HEK293 (cell line): Measurements from ENCODE around the gene NKX1-1.

Source experiments
- CTCF ChIA-PET: fragments of 350-600 bp; formaldehyde crosslinking; extraction: SDS; loops from one replicate; lab custom pipeline; 2021; ENCODE audit warnings: antibody characterized with exemption; lab: Yijun Ruan, JAX
- POLR2A ChIA-PET: fragments of 300-600 bp; formaldehyde crosslinking; extraction: SDS; loops from one replicate; lab custom pipeline; 2020; ENCODE audit warnings: antibody characterized with exemption, inconsistent platforms; lab: Yijun Ruan, JAX
- H3K27ac ChIP-seq: fragments of 200-500 bp; sonication (Bioruptor generic); 2 replicates; pipeline ENCODE4 v1.5.1; 2014; ENCODE audit warnings: low read depth, low read length, control low read depth, inconsistent platforms; ENCODE audit errors: extremely low read depth
- H3K36me3 ChIP-seq, 2 experiments: fragments of 200-500 bp in 1 of 2; sonication (Bioruptor generic) in 1 of 2; 1 replicate in 1 of 2; 2 replicates in 1 of 2; pipeline ENCODE4 v1.5.1; 2014 to 2017; ENCODE audit warnings: inconsistent platforms in 2 of 2, low read length in 2 of 2; ENCODE audit not compliant: control insufficient read depth in 2 of 2, insufficient read depth in 1 of 2
- H3K4me1 ChIP-seq: fragments of 200-500 bp; sonication (Bioruptor generic); 2 replicates; pipeline ENCODE4 v1.5.1; 2014; ENCODE audit warnings: mild to moderate bottlenecking, low read length, inconsistent platforms; ENCODE audit not compliant: control insufficient read depth, insufficient read depth
- H3K4me3 ChIP-seq: 2 replicates; pipeline ENCODE4 v1.5.1; 2011; ENCODE audit warnings: low read depth, mild to moderate bottlenecking, control low read depth, low read length, moderate library complexity
- H3K9me3 ChIP-seq: fragments of 200-500 bp; sonication (Bioruptor generic); 2 replicates; pipeline ENCODE4 v1.5.1; 2014; ENCODE audit warnings: low read depth, low read length, inconsistent platforms; ENCODE audit not compliant: control insufficient read depth, insufficient read depth
- GLI4 ChIP-seq: fragments of 450-650 bp; formaldehyde crosslinking; IDR thresholded peaks from 2 replicates; pipeline ENCODE4 v1.5.1; 2016; ENCODE audit warnings: missing biosample characterization, missing genetic modification characterization
- KLF7 ChIP-seq: fragments of 450-650 bp; formaldehyde crosslinking; IDR thresholded peaks from 2 replicates; pipeline ENCODE4 v1.5.1; 2016; ENCODE audit warnings: missing biosample characterization, missing genetic modification characterization, borderline replicate concordance
- PRDM1 ChIP-seq: fragments of 450-650 bp; formaldehyde crosslinking; IDR thresholded peaks from 2 replicates; pipeline ENCODE4; 2016; ENCODE audit warnings: missing biosample characterization, missing genetic modification characterization
- TRIM28 ChIP-seq: IDR thresholded peaks from 2 replicates; pipeline ENCODE4 v1.6.1; 2011; ENCODE audit warnings: low read length, control low read depth, borderline replicate concordance
- ZBTB20 ChIP-seq: fragments of 450-650 bp; formaldehyde crosslinking; IDR thresholded peaks from 2 replicates; pipeline ENCODE4 v1.5.1; 2016; ENCODE audit warnings: missing biosample characterization, missing genetic modification characterization
- ZBTB6 ChIP-seq: fragments of 450-650 bp; formaldehyde crosslinking; IDR thresholded peaks from 2 replicates; pipeline ENCODE4 v1.5.1; 2017; ENCODE audit warnings: missing biosample characterization, missing genetic modification characterization
- ZFP3 ChIP-seq: fragments of 450-650 bp; formaldehyde crosslinking; IDR thresholded peaks from 2 replicates; pipeline ENCODE4 v1.5.1; 2016; ENCODE audit warnings: low read depth, missing biosample characterization, missing genetic modification characterization
- ZNF114 ChIP-seq: fragments of 450-650 bp; formaldehyde crosslinking; IDR thresholded peaks from 2 replicates; pipeline ENCODE4 v1.5.0; 2017; ENCODE audit warnings: missing biosample characterization, missing genetic modification characterization
- ZNF132 ChIP-seq: fragments of 450-650 bp; formaldehyde crosslinking; IDR thresholded peaks from 2 replicates; pipeline ENCODE4 v1.5.1; 2017; ENCODE audit warnings: missing biosample characterization, missing genetic modification characterization, borderline replicate concordance
- ZNF18 ChIP-seq: fragments of 450-650 bp; formaldehyde crosslinking; IDR thresholded peaks from 2 replicates; pipeline ENCODE4 v1.5.1; 2016; ENCODE audit warnings: missing biosample characterization, missing genetic modification characterization
- ZNF391 ChIP-seq: fragments of 450-650 bp; formaldehyde crosslinking; IDR thresholded peaks from 2 replicates; pipeline ENCODE4 v1.5.1; 2016; ENCODE audit warnings: low read depth, missing biosample characterization, missing genetic modification characterization, borderline replicate concordance
- ZNF518A ChIP-seq: fragments of 450-650 bp; formaldehyde crosslinking; conservative IDR thresholded peaks from 2 replicates; pipeline ENCODE4 v1.5.1; 2016; ENCODE audit warnings: low read depth, missing biosample characterization, missing genetic modification characterization
- ZNF558 ChIP-seq: fragments of 450-650 bp; formaldehyde crosslinking; IDR thresholded peaks from 2 replicates; pipeline ENCODE4 v1.5.1; 2016; ENCODE audit warnings: missing biosample characterization, missing genetic modification characterization
- ZNF560 ChIP-seq: fragments of 450-650 bp; formaldehyde crosslinking; IDR thresholded peaks from 2 replicates; pipeline ENCODE4 v1.5.1; 2017; ENCODE audit warnings: missing biosample characterization, missing genetic modification characterization, borderline replicate concordance
- ZNF639 ChIP-seq: fragments of 450-650 bp; formaldehyde crosslinking; IDR thresholded peaks from 2 replicates; pipeline ENCODE4 v1.5.1; 2016; ENCODE audit warnings: missing biosample characterization, missing genetic modification characterization
- ZNF776 ChIP-seq: fragments of 450-650 bp; formaldehyde crosslinking; IDR thresholded peaks from 2 replicates; pipeline ENCODE4 v1.5.0; 2017; ENCODE audit warnings: missing biosample characterization, missing genetic modification characterization, borderline replicate concordance

Gene NKX1-1

GRCh38 chr4:1374706-1375045 is 31.6 kb downstream of the NKX1-1 start:
- Histone ChIP-seq H3K36me3 (peaks cover 0 to 49% of the 10 kb centered on the region in 2 experiments; a peak in 1 of 3 replicates), H3K9me3 (no peaks in the 10 kb centered on the region), H3K4me3 (no peak overlapping the region), H3K4me1 (no peaks in the 10 kb centered on the region), H3K27ac (no peak overlapping the region)
- TF ChIP-seq KLF7 (no peak), ZNF560 (tag by site-specific recombination) (no peak), PRDM1 (tag by site-specific recombination) (no peak), ZFP3 (tag by site-specific recombination) (no peak), ZNF518A (tag by site-specific recombination) (no peak), ZNF132 (tag by site-specific recombination) (no peak), TRIM28 (no peak), ZNF391 (tag by site-specific recombination) (no peak), ZNF114 (tag by site-specific recombination) (no peak), ZNF639 (tag by site-specific recombination) (no peak), ZBTB20 (tag by site-specific recombination) (no peak), ZNF776 (tag by site-specific recombination) (no peak), ZBTB6 (no peak), ZNF558 (tag by site-specific recombination) (no peak), GLI4 (tag by site-specific recombination) (no peak), ZNF18 (tag by site-specific recombination) (no peak)
- POLR2A ChIA-PET: no interaction called here
- CTCF ChIA-PET: no interaction called here
